IPS DF 6.9 (cell line): ENCODE results near the gene ACAP2.

ENCODE experiments used
- DNase-seq: peaks from one replicate; pipeline ENCODE4 v3.0.0-alpha.2; 2013; ENCODE audit warnings: low read depth, low spot score
- H3K27ac ChIP-seq: one replicate; pipeline ENCODE4 v1.5.1; 2013; ENCODE audit warnings: low read length, control low read depth
- H3K27me3 ChIP-seq: 2 replicates; pipeline ENCODE4 v1.6.1; 2013; ENCODE audit warnings: mild to moderate bottlenecking, low read length; ENCODE audit not compliant: control insufficient read depth, insufficient read depth
- H3K36me3 ChIP-seq: 2 replicates; pipeline ENCODE4 v1.6.1; 2013; ENCODE audit warnings: low read length; ENCODE audit not compliant: control insufficient read depth, insufficient read depth
- H3K4me1 ChIP-seq: 2 replicates; pipeline ENCODE4 v1.6.1; 2013; ENCODE audit warnings: low read length; ENCODE audit not compliant: control insufficient read depth, insufficient read depth
- H3K4me3 ChIP-seq: 2 replicates; pipeline ENCODE4 v1.5.1; 2013; ENCODE audit warnings: mild to moderate bottlenecking, low read length
- H3K9me3 ChIP-seq: 2 replicates; pipeline ENCODE4 v1.6.1; 2013; ENCODE audit warnings: low read length, inconsistent platforms; ENCODE audit not compliant: control insufficient read depth, insufficient read depth
- WGBS: extraction: QIAGEN DNeasy Blood & Tissue Kit; methylation state at CpG from one replicate; pipeline ENCODE4 v1.1.7; 2013; ENCODE audit warnings: mixed read lengths, missing lambda C conversion rate; ENCODE audit not compliant: insufficient read length, insufficient coverage; 5-methylcytosine and 5-hydroxymethylcytosine counted together

The ACAP2 gene

GRCh38 chr3:195246581-195246995, 196.2 kb downstream of the ACAP2 start:
- H3K27me3 ChIP-seq: no peaks in the 10 kb centered on the region
- WGBS: no CpG with 5 or more reads among the region's 9 CpGs
- no peaks in the 10 kb centered on the region for H3K36me3 ChIP-seq
- H3K9me3 ChIP-seq: no peaks in the 10 kb centered on the region
- H3K4me3 ChIP-seq: no peak overlapping the region
- no peak overlapping the region for H3K27ac ChIP-seq
- H3K4me1 ChIP-seq: peaks cover 5% of the 10 kb centered on the region
- no peak for DNase-seq

GRCh38 chr3:195245531-195245951, 197.3 kb downstream of the ACAP2 start:
- Histone ChIP-seq H3K27ac (no peak overlapping the region), H3K4me3 (no peak overlapping the region), H3K27me3 (no peaks in the 10 kb centered on the region), H3K4me1 (no peaks in the 10 kb centered on the region), H3K9me3 (no peaks in the 10 kb centered on the region), H3K36me3 (no peaks in the 10 kb centered on the region)
- no CpG with 5 or more reads among the region's 16 CpGs for WGBS
- no peak for DNase-seq

GRCh38 chr3:195241592-195242355, 201.0 kb downstream of the ACAP2 start:
- DNase-seq: no peak
- no CpG with 5 or more reads among the region's 12 CpGs for WGBS
- no peaks in the 10 kb centered on the region for H3K9me3 ChIP-seq
- H3K27ac ChIP-seq: no peak overlapping the region
- H3K4me3 ChIP-seq: no peak overlapping the region
- H3K4me1 ChIP-seq: no peaks in the 10 kb centered on the region
- no peaks in the 10 kb centered on the region for H3K36me3 ChIP-seq
- no peaks in the 10 kb centered on the region for H3K27me3 ChIP-seq

- Histone ChIP-seq H3K36me3 (no peaks in the 10 kb centered on the region), H3K4me3 (no peak overlapping the region), H3K4me1 (no peaks in the 10 kb centered on the region), H3K27me3 (no peaks in the 10 kb centered on the region), H3K9me3 (no peaks in the 10 kb centered on the region), H3K27ac (no peak overlapping the region)
- no peak for DNase-seq
- WGBS: no CpG with 5 or more reads among the region's 6 CpGs
These were observed 201.9 kb downstream of the ACAP2 start for GRCh38 chr3:195240939-195241338.

- H3K4me3 ChIP-seq: no peak overlapping the region
- no CpG with 5 or more reads among the region's 15 CpGs for WGBS
- H3K4me1 ChIP-seq: no peaks in the 10 kb centered on the region
- H3K27ac ChIP-seq: no peak overlapping the region
- no peaks in the 10 kb centered on the region for H3K36me3 ChIP-seq
- H3K9me3 ChIP-seq: no peaks in the 10 kb centered on the region
- H3K27me3 ChIP-seq: no peaks in the 10 kb centered on the region
- no peak for DNase-seq
These were observed 202.6 kb downstream of the ACAP2 start for GRCh38 chr3:195240171-195240701.

GRCh38 chr3:195239121-195239520, 203.7 kb downstream of the ACAP2 start:
- no peaks in the 10 kb centered on the region for H3K27me3 ChIP-seq
- no peaks in the 10 kb centered on the region for H3K9me3 ChIP-seq
- H3K27ac ChIP-seq: no peak overlapping the region
- no peak overlapping the region for H3K4me3 ChIP-seq
- H3K36me3 ChIP-seq: no peaks in the 10 kb centered on the region
- DNase-seq: no peak
- WGBS: no CpG with 5 or more reads among the region's 3 CpGs
- no peaks in the 10 kb centered on the region for H3K4me1 ChIP-seq

- H3K4me3 ChIP-seq: no peak overlapping the region
- no peaks in the 10 kb centered on the region for H3K4me1 ChIP-seq
- H3K27ac ChIP-seq: no peak overlapping the region
- no peaks in the 10 kb centered on the region for H3K27me3 ChIP-seq
- H3K9me3 ChIP-seq: no peaks in the 10 kb centered on the region
- H3K36me3 ChIP-seq: no peaks in the 10 kb centered on the region
- WGBS: no CpG with 5 or more reads among the region's 10 CpGs
- no peak for DNase-seq
These were observed 204.2 kb downstream of the ACAP2 start for GRCh38 chr3:195238586-195239118.

GRCh38 chr3:195238081-195238571, 204.7 kb downstream of the ACAP2 start:
- H3K36me3 ChIP-seq: no peaks in the 10 kb centered on the region
- no CpG with 5 or more reads among the region's 12 CpGs for WGBS
- no peak overlapping the region for H3K27ac ChIP-seq
- H3K27me3 ChIP-seq: no peaks in the 10 kb centered on the region
- no peak overlapping the region for H3K4me3 ChIP-seq
- no peaks in the 10 kb centered on the region for H3K4me1 ChIP-seq
- DNase-seq: no peak
- no peaks in the 10 kb centered on the region for H3K9me3 ChIP-seq

- no peak for DNase-seq
- no CpG with 5 or more reads among the region's 10 CpGs for WGBS
- Histone ChIP-seq H3K9me3 (no peaks in the 10 kb centered on the region), H3K27me3 (no peaks in the 10 kb centered on the region), H3K4me1 (no peaks in the 10 kb centered on the region), H3K36me3 (no peaks in the 10 kb centered on the region), H3K27ac (no peak overlapping the region), H3K4me3 (no peak overlapping the region)
These were observed 205.8 kb downstream of the ACAP2 start for GRCh38 chr3:195236801-195237570.

- Histone ChIP-seq H3K4me3 (no peak overlapping the region), H3K36me3 (no peaks in the 10 kb centered on the region), H3K27ac (no peak overlapping the region), H3K9me3 (no peaks in the 10 kb centered on the region), H3K4me1 (no peaks in the 10 kb centered on the region), H3K27me3 (no peaks in the 10 kb centered on the region)
- no CpG with 5 or more reads among the region's 5 CpGs for WGBS
- no peak for DNase-seq
These were observed 206.6 kb downstream of the ACAP2 start for GRCh38 chr3:195236076-195236798.
